Endothelial cell of umbilical vein (primary cell): Measurements from ENCODE around the gene TAF3.

Experiments used
- EZH2 ChIP-seq: IDR thresholded peaks from 2 replicates; pipeline ENCODE4 v1.6.1; 2012; ENCODE audit warnings: borderline replicate concordance, low read depth, mild to moderate bottlenecking, moderate library complexity, low read length, inconsistent platforms; ENCODE audit not compliant: severe bottlenecking
- FOS ChIP-seq: IDR thresholded peaks from 2 replicates; pipeline ENCODE4 v1.6.1; 2011; ENCODE audit warnings: mild to moderate bottlenecking, low read length, moderate library complexity, borderline replicate concordance; ENCODE audit not compliant: insufficient read depth
- GATA2 ChIP-seq: IDR thresholded peaks from 2 replicates; pipeline ENCODE4 v1.7.0; 2011; ENCODE audit warnings: low read depth, mild to moderate bottlenecking, moderate library complexity, mixed read lengths, low read length; ENCODE audit not compliant: insufficient read length, insufficient read depth
- JUN ChIP-seq: IDR thresholded peaks from 2 replicates; pipeline ENCODE4 v1.6.1; 2011; ENCODE audit warnings: borderline replicate concordance, low read depth; ENCODE audit not compliant: insufficient read length, insufficient read depth
- MYC ChIP-seq: IDR thresholded peaks from one replicate; pipeline ENCODE4 v1.6.1; 2011; ENCODE audit warnings: mild to moderate bottlenecking, low read depth, low read length
- POLR2A ChIP-seq: IDR thresholded peaks from 2 replicates; pipeline ENCODE4 v1.6.1; 2012; ENCODE audit warnings: low read depth, mild to moderate bottlenecking, control low read depth, low read length
- POLR2AphosphoS5 ChIP-seq: IDR thresholded peaks from 2 replicates; pipeline ENCODE4 v1.6.1; 2012; ENCODE audit warnings: low read depth, mild to moderate bottlenecking, control low read depth, low read length, moderate library complexity; ENCODE audit not compliant: insufficient read depth
- TF ChIP-seq, protein P1 (sequence below), 2 donors: IDR thresholded peaks; 1 replicate in 1 of 2; 2 replicates in 1 of 2; pipeline ENCODE4 v1.5.1; 2011; ENCODE audit warnings: low read length in 2 of 2, mild to moderate bottlenecking in 2 of 2, moderate library complexity in 2 of 2, control low read depth in 1 of 2, inconsistent platforms in 1 of 2, low read depth in 1 of 2; ENCODE audit not compliant: insufficient read depth in 1 of 2; ENCODE audit errors: extremely low read depth in 1 of 2
- TF ChIP-seq, protein P2 (sequence below): IDR thresholded peaks from 2 replicates; pipeline ENCODE4 v1.6.1; 2011; ENCODE audit not compliant: insufficient read depth, insufficient read length

GRCh38 chr10:7887174-7887816 lies 69.0 kb downstream of the TAF3 start:
- TF ChIP-seq, protein P1, sequence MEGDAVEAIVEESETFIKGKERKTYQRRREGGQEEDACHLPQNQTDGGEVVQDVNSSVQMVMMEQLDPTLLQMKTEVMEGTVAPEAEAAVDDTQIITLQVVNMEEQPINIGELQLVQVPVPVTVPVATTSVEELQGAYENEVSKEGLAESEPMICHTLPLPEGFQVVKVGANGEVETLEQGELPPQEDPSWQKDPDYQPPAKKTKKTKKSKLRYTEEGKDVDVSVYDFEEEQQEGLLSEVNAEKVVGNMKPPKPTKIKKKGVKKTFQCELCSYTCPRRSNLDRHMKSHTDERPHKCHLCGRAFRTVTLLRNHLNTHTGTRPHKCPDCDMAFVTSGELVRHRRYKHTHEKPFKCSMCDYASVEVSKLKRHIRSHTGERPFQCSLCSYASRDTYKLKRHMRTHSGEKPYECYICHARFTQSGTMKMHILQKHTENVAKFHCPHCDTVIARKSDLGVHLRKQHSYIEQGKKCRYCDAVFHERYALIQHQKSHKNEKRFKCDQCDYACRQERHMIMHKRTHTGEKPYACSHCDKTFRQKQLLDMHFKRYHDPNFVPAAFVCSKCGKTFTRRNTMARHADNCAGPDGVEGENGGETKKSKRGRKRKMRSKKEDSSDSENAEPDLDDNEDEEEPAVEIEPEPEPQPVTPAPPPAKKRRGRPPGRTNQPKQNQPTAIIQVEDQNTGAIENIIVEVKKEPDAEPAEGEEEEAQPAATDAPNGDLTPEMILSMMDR (IDR thresholded peaks at IDR 0.05; ENCODE audit: extremely low read depth in 1 of 2, insufficient read depth in 1 of 2, low read depth in 1 of 2, low read length in 2 of 2) = no peak
- TF ChIP-seq, protein P2, sequence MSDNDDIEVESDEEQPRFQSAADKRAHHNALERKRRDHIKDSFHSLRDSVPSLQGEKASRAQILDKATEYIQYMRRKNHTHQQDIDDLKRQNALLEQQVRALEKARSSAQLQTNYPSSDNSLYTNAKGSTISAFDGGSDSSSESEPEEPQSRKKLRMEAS = no peak
- TF ChIP-seq EZH2 (no peak), POLR2A (no peak), FOS (no peak), POLR2AphosphoS5 (no peak), GATA2 (peak; percentile 25), MYC (no peak), JUN (no peak)
